ENCODE data around the gene LRMDA. TPM values are rescaled to one million over a fixed set of nuclear protein-coding genes. Genes with fewer than 3 reads are reported as not detected.

LRMDA gene
- total and polyA plus RNA-seq, 2 of the 8 experiments (the other 6 are each of a cell fraction or from before 2014, with no cell fraction given) = 0.86 to 2.8 TPM

DNA sequence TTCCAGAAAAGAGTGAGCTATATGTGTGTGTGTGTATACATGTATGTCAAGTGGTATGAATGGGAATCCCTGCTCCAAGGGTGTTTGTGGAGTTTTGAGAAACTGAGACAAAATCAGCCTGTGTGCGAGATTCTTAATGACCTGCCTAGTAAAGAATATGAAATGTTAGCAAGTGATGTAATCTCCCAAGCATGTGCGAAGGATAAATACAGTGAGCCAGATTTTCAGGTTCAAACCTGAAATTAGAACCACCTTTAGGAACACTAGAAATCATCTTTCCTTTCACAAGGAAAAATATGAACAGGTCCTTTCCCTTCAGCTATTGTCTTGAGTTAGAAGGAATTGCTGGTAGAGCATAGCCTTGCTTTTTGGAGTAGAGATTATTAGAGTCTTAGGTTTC lies 457.6 kb downstream of the LRMDA start:
- Histone ChIP-seq H2BK12ac (ENCODE audit: low read depth, low read length) (no peak overlapping the region), H2BK5ac (ENCODE audit: low read depth, low read length) (no peak overlapping the region)
- CTCF ChIA-PET (ENCODE audit: partially characterized antibody) = interaction anchor here (0.8 kb wide), 1 partner anchor 12 kb away, joined by 3 read pairs; no protein-coding TSS in a partner anchor

More for the DNA sequence above, 457.6 kb downstream of the LRMDA start:
- H3K14ac ChIP-seq (ENCODE audit: insufficient read length) = no peak overlapping the region
- H3K4ac ChIP-seq (replicated peaks; ENCODE audit: insufficient read length, low read depth, low read length) = no peak overlapping the region
- H3K18ac ChIP-seq (ENCODE audit: extremely low read depth, low read length) = no peak overlapping the region
- no peaks in the 10 kb centered on the region for H4K20me1 ChIP-seq (replicated peaks in 1 of 2; ENCODE audit: control insufficient read depth in 1 of 2, insufficient read depth in 2 of 2, low read length in 2 of 2)
- H2BK15ac ChIP-seq (ENCODE audit: low read length) = no peak overlapping the region
- H2AFZ ChIP-seq (ENCODE audit: low read length) = no peak overlapping the region
- no peak overlapping the region for H4K5ac ChIP-seq (ENCODE audit: insufficient read length, low read depth, low read length)
- no peak for FAIRE-seq
- no peaks in the 10 kb centered on the region for H3K79me2 ChIP-seq (ENCODE audit: control insufficient read depth in 1 of 2, insufficient read depth in 2 of 2, low read length in 2 of 2)
- no peak overlapping the region for H2BK120ac ChIP-seq (replicated peaks; ENCODE audit: low read depth, low read length)
- H3K27ac ChIP-seq (ENCODE audit: low read depth, low read length) = no peak overlapping the region
- no peaks in the 10 kb centered on the region for H3K4me1 ChIP-seq (replicated peaks in 1 of 4; ENCODE audit: control insufficient read depth in 3 of 4, insufficient read depth in 4 of 4, low read length in 3 of 4)
- WGBS, 2 experiments (ENCODE audit: extremely low coverage in 1 of 2, insufficient coverage in 1 of 2, insufficient read length in 1 of 2, insufficient replicate concordance in 2 of 2, low coverage in 1 of 2, low lambda C conversion rate in 2 of 2, missing lambda C conversion rate in 1 of 2) = 93% methylated on average over 2 of the region's 2 CpGs; no CpG with 5 or more reads in 1 of the 2 experiments
- H3K9me3 ChIP-seq (ENCODE audit: insufficient read depth in 2 of 2, low read depth in 1 of 2, low read length in 1 of 2) = no peaks in the 10 kb centered on the region
- POLR2A ChIA-PET (ENCODE audit: partially characterized antibody) = no interaction called here
- no peaks in the 10 kb centered on the region for H3K36me3 ChIP-seq (ENCODE audit: control insufficient read depth in 2 of 4, insufficient read depth in 4 of 4, low read length in 3 of 4)
- H3K9ac ChIP-seq (replicated peaks in 1 of 4; ENCODE audit: extremely low read depth in 1 of 4, low read depth in 3 of 4, low read length in 3 of 4) = no peak overlapping the region
- H3K27me3 ChIP-seq (replicated peaks in 1 of 4; ENCODE audit: control insufficient read depth in 3 of 4, extremely low read depth in 1 of 4, insufficient read depth in 3 of 4, low read length in 3 of 4) = no peaks in the 10 kb centered on the region
- H3K23me2 ChIP-seq (ENCODE audit: low read depth, low read length) = no peaks in the 10 kb centered on the region; the same call in 1 of the 2 replicates
- H3K4me3 ChIP-seq (ENCODE audit: extremely low read depth in 1 of 4, insufficient read depth in 2 of 4, low read depth in 3 of 4, low read length in 4 of 4) = no peak overlapping the region
- no peak overlapping the region for H3K23ac ChIP-seq (ENCODE audit: insufficient read length)
- H4K8ac ChIP-seq (ENCODE audit: extremely low read depth, insufficient read depth, low read length) = no peak overlapping the region
- DNase-seq (ENCODE audit: low read depth in 1 of 2, low spot score in 2 of 2) = no peak
- no peak overlapping the region for H2BK20ac ChIP-seq (ENCODE audit: low read length)
- no peak overlapping the region for H2AK5ac ChIP-seq (ENCODE audit: low read depth, low read length)
- H4K91ac ChIP-seq (replicated peaks; ENCODE audit: insufficient read length, low read length) = no peak overlapping the region
- H3K4me2 ChIP-seq (ENCODE audit: insufficient read depth in 1 of 2, low read depth in 2 of 2, low read length in 2 of 2) = no peak overlapping the region
- H3K56ac ChIP-seq (replicated peaks; ENCODE audit: insufficient read length, low read depth, low read length) = no peak overlapping the region
- TF ChIP-seq ATF2 (IDR thresholded peaks at IDR 0.05; ENCODE audit: low read length) (no peak), SP4 (IDR thresholded peaks at IDR 0.05; ENCODE audit: low read length) (no peak), NRF1 (IDR thresholded peaks at IDR 0.05; ENCODE audit: low read depth, low read length) (no peak), RAD21 (IDR thresholded peaks at IDR 0.05 in 1 of 2, conservative IDR thresholded peaks at IDR 0.05 in 1 of 2; ENCODE audit: low read depth in 2 of 2, low read length in 2 of 2) (no peak), CBX5 (IDR thresholded peaks at IDR 0.05; ENCODE audit: low read depth, low read length) (no peak), KDM1A (IDR thresholded peaks at IDR 0.05; ENCODE audit: borderline replicate concordance, low read length) (no peak), KDM5A (IDR thresholded peaks at IDR 0.05; ENCODE audit: low read length) (no peak)
- TF ChIP-seq, protein P1, sequence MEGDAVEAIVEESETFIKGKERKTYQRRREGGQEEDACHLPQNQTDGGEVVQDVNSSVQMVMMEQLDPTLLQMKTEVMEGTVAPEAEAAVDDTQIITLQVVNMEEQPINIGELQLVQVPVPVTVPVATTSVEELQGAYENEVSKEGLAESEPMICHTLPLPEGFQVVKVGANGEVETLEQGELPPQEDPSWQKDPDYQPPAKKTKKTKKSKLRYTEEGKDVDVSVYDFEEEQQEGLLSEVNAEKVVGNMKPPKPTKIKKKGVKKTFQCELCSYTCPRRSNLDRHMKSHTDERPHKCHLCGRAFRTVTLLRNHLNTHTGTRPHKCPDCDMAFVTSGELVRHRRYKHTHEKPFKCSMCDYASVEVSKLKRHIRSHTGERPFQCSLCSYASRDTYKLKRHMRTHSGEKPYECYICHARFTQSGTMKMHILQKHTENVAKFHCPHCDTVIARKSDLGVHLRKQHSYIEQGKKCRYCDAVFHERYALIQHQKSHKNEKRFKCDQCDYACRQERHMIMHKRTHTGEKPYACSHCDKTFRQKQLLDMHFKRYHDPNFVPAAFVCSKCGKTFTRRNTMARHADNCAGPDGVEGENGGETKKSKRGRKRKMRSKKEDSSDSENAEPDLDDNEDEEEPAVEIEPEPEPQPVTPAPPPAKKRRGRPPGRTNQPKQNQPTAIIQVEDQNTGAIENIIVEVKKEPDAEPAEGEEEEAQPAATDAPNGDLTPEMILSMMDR (IDR thresholded peaks at IDR 0.05; ENCODE audit: control extremely low read depth in 1 of 3, insufficient read depth in 1 of 3, low read depth in 1 of 3, low read length in 3 of 3) = no peak
- H3K79me1 ChIP-seq (ENCODE audit: low read depth, low read length) = no peaks in the 10 kb centered on the region
